Fibroblast of lung (primary cell): ENCODE results near the gene C10orf71. TPM values are rescaled to one million over a fixed set of nuclear protein-coding genes. Genes with fewer than 3 reads are reported as not detected.

Source experiments
- DNase-seq, 2 donors: peaks; one replicate each; pipeline versions ENCODE4 v3.0.0 to v3.0.0-alpha.2; 2010; ENCODE audit warnings: low read depth in 2 of 2
- H2AFZ ChIP-seq: 2 replicates; pipeline ENCODE4 v1.5.1; 2012; ENCODE audit warnings: low read length, control low read depth, inconsistent platforms
- H3K27ac ChIP-seq: 2 replicates; pipeline ENCODE4 v1.5.1; 2011; ENCODE audit warnings: low read length, control low read depth; ENCODE audit not compliant: insufficient read depth
- H3K27me3 ChIP-seq: 2 replicates; pipeline ENCODE4 v1.5.1; 2011; ENCODE audit warnings: mild to moderate bottlenecking, low read length; ENCODE audit not compliant: control insufficient read depth, insufficient read depth
- H3K36me3 ChIP-seq: 2 replicates; pipeline ENCODE4 v1.5.1; 2011; ENCODE audit warnings: low read length; ENCODE audit not compliant: control insufficient read depth, insufficient read depth
- H3K4me1 ChIP-seq: 2 replicates; pipeline ENCODE4 v1.5.1; 2011; ENCODE audit warnings: low read length; ENCODE audit not compliant: control insufficient read depth, insufficient read depth; ENCODE audit errors: extremely low read depth
- H3K4me2 ChIP-seq: 2 replicates; pipeline ENCODE4 v1.5.1; 2011; ENCODE audit warnings: low read length, control low read depth; ENCODE audit not compliant: insufficient read depth; ENCODE audit errors: extremely low read depth
- H3K4me3 ChIP-seq, 4 experiments: fragments of 200-600 bp in 1 of 4; sonication (generic) in 1 of 4; replicated peaks in 1 of 4; 2 replicates each; pipeline ENCODE4 v1.5.1; 2011 to 2016; ENCODE audit warnings: low read length in 4 of 4, low read depth in 3 of 4, mild to moderate bottlenecking in 3 of 4, control low read depth in 2 of 4, inconsistent platforms in 1 of 4, mixed read lengths in 1 of 4; ENCODE audit not compliant: insufficient read depth in 1 of 4; ENCODE audit errors: control extremely low read depth in 1 of 4
- H3K79me2 ChIP-seq: 2 replicates; pipeline ENCODE4 v1.5.1; 2012; ENCODE audit warnings: mild to moderate bottlenecking, low read length, inconsistent platforms; ENCODE audit not compliant: control insufficient read depth, insufficient read depth
- H3K9ac ChIP-seq: 2 replicates; pipeline ENCODE4 v1.5.1; 2011; ENCODE audit warnings: mild to moderate bottlenecking, low read length, control low read depth; ENCODE audit not compliant: insufficient read depth
- H3K9me3 ChIP-seq: 2 replicates; pipeline ENCODE4 v1.5.1; 2012; ENCODE audit warnings: low read depth, low read length; ENCODE audit not compliant: control insufficient read depth, insufficient read depth
- H4K20me1 ChIP-seq: 2 replicates; pipeline ENCODE4 v1.5.1; 2011; ENCODE audit warnings: low read length; ENCODE audit not compliant: control insufficient read depth, insufficient read depth; ENCODE audit errors: extremely low read depth
- EZH2 ChIP-seq: IDR thresholded peaks from 2 replicates; pipeline ENCODE4 v1.5.1; 2012; ENCODE audit warnings: low read length, control low read depth, mild to moderate bottlenecking; ENCODE audit errors: missing control alignments
- polyA plus RNA-seq, 2 donors: library from polyadenylated mRNA; depleted of rRNA in 1 of 2; stranded (reverse) in 1 of 2; unstranded in 1 of 2; fragments of >200 nt; gene quantifications; 2 replicates each; pipeline ENCODE4 v1.2.1, GENCODE V29; 2011 to 2012; ENCODE audit warnings: missing spikeins in 1 of 2
- total RNA-seq: library from RNA; depleted of rRNA; stranded (reverse); fragments of >200 nt; gene quantifications from 2 replicates; pipeline ENCODE4 v1.2.1, GENCODE V29; 2014
- TF ChIP-seq, protein P1 (sequence below), 2 donors: IDR thresholded peaks in 1 of 2; conservative IDR thresholded peaks in 1 of 2; 1 replicate in 1 of 2; 2 replicates in 1 of 2; pipeline ENCODE4 v1.5.1; 2011 to 2012; ENCODE audit warnings: low read length in 2 of 2, control low read depth in 1 of 2, inconsistent platforms in 1 of 2, low read depth in 1 of 2, mild to moderate bottlenecking in 1 of 2

The C10orf71 gene
- total and polyA plus RNA-seq, 2 donors (not counting 1 experiment from before 2014, with no cell fraction given), result not detected

GRCh38 chr10:49368256-49368655 lies 69.3 kb downstream of the C10orf71 start:
- Histone ChIP-seq H3K79me2 (no peaks in the 10 kb centered on the region), H3K9me3 (no peaks in the 10 kb centered on the region), H3K27ac (no peak overlapping the region)

DNA sequence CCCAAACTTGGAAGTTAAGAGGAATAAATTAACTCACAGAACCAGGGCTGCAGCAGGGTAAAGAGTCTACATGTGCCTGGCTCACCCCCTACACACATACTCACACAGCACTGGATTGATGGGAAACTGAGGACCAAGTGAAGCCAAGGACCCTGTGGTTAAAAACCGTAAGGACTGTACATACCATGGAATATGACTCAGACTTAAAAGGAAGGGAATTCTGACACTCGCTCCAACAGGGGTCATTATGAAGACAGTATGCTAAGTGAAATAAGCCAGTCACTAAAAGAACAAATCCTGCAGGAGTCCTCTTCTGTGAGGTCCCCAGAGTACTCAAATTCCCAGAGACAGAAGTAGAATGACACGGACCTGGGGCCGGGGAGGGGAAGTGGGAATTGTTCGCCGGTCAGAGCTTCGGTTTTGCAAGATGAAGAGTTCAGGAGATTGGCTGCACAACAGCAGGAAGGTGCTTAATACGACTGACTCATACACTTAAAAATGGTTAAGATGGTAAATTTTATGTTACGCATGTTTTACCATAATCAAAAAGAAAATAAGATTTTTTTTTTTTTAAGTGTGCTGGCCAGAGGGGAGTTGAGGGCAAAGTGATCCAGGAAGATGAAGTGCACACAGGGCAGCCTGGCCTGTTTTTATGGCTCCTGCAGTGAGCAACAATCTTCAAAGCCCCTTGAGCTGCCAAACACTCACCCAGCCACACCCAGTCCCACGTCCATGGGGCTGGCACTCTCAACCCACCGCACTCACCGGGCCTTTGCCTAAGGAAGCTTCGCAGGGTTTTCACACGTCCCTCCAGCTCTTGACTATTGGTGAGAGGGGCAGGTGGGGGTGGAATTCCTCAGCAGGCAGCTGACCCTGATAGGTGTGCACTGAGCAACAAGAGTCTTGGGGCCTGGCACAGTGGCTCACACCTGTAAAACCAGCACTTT lies 70.5 kb downstream of the C10orf71 start:
- Histone ChIP-seq H3K27me3 (no peaks in the 10 kb centered on the region), H4K20me1 (no peaks in the 10 kb centered on the region), H2AFZ (no peak overlapping the region), H3K9me3 (no peaks in the 10 kb centered on the region), H3K79me2 (no peaks in the 10 kb centered on the region), H3K4me1 (no peaks in the 10 kb centered on the region), H3K27ac (no peak overlapping the region), H3K4me2 (no peak overlapping the region), H3K9ac (no peak overlapping the region), H3K36me3 (no peaks in the 10 kb centered on the region), H3K4me3 (no peak overlapping the region)
- DNase-seq, result peak in 1 of 2 donors; percentile 81
- TF ChIP-seq EZH2, result no peak
- TF ChIP-seq, protein P1, sequence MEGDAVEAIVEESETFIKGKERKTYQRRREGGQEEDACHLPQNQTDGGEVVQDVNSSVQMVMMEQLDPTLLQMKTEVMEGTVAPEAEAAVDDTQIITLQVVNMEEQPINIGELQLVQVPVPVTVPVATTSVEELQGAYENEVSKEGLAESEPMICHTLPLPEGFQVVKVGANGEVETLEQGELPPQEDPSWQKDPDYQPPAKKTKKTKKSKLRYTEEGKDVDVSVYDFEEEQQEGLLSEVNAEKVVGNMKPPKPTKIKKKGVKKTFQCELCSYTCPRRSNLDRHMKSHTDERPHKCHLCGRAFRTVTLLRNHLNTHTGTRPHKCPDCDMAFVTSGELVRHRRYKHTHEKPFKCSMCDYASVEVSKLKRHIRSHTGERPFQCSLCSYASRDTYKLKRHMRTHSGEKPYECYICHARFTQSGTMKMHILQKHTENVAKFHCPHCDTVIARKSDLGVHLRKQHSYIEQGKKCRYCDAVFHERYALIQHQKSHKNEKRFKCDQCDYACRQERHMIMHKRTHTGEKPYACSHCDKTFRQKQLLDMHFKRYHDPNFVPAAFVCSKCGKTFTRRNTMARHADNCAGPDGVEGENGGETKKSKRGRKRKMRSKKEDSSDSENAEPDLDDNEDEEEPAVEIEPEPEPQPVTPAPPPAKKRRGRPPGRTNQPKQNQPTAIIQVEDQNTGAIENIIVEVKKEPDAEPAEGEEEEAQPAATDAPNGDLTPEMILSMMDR (conservative IDR thresholded peaks at IDR 0.05 in 1 of 2, IDR thresholded peaks at IDR 0.05 in 1 of 2; ENCODE audit: low read depth in 1 of 2, low read length in 2 of 2), result no peak

More at GRCh38 chr10:49368256-49368655, 69.3 kb downstream of the C10orf71 start:
- H3K9ac ChIP-seq, result no peak overlapping the region
- H3K27me3 ChIP-seq, result no peaks in the 10 kb centered on the region
- H3K4me2 ChIP-seq, result no peak overlapping the region
- H3K4me1 ChIP-seq, result no peaks in the 10 kb centered on the region
- H3K36me3 ChIP-seq, result no peaks in the 10 kb centered on the region
- no peaks in the 10 kb centered on the region for H4K20me1 ChIP-seq
- TF ChIP-seq, protein P1 (conservative IDR thresholded peaks at IDR 0.05 in 1 of 2, IDR thresholded peaks at IDR 0.05 in 1 of 2; ENCODE audit: low read depth in 1 of 2, low read length in 2 of 2), result no peak
- no peak for TF ChIP-seq EZH2
- H3K4me3 ChIP-seq, result no peak overlapping the region
- H2AFZ ChIP-seq, result no peak overlapping the region
- DNase-seq, result no peak

- Histone ChIP-seq H4K20me1 (no peaks in the 10 kb centered on the region), H3K4me2 (no peak overlapping the region), H3K9me3 (no peaks in the 10 kb centered on the region), H3K79me2 (no peaks in the 10 kb centered on the region), H3K9ac (no peak overlapping the region), H3K36me3 (no peaks in the 10 kb centered on the region), H3K4me1 (no peaks in the 10 kb centered on the region), H3K27ac (no peak overlapping the region), H3K4me3 (no peak overlapping the region), H3K27me3 (no peaks in the 10 kb centered on the region), H2AFZ (no peak overlapping the region)
- no peak for TF ChIP-seq EZH2
- TF ChIP-seq, protein P1 (conservative IDR thresholded peaks at IDR 0.05 in 1 of 2, IDR thresholded peaks at IDR 0.05 in 1 of 2; ENCODE audit: low read depth in 1 of 2, low read length in 2 of 2), result no peak
- DNase-seq, result no peak
Observed at GRCh38 chr10:49370326-49371100, 71.5 kb downstream of the C10orf71 start.
